Stimulated activated effector memory CD8-positive, alpha-beta T cell treated with anti-CD3 and anti-CD28 coated beads, Interleukin-12 subunit alpha, Interleukin-12 subunit beta, amount 100 ng/mL, for 72 hours (primary cell): Measurements from ENCODE around the gene DSC1.

ENCODE experiments used
- ATAC-seq: fragments of 150-1000 bp; cut with Tn5 transposase; 2 replicates; pipeline ENCODE4 v1.10.0; 2021
- DNase-seq, 2 donors: peaks; one replicate each; pipeline ENCODE4 v3.0.0; 2021 to 2022; ENCODE audit warnings: low spot score in 2 of 2
- H3K27ac Mint-ChIP-seq: one replicate; pipeline ENCODE4 v1.8.0; 2022; ENCODE audit warnings: mild to moderate bottlenecking, mixed read lengths
- H3K36me3 Mint-ChIP-seq: one replicate; pipeline ENCODE4 v1.8.0; 2022; ENCODE audit warnings: mild to moderate bottlenecking, mixed read lengths
- H3K4me1 Mint-ChIP-seq: one replicate; pipeline ENCODE4 v1.8.0; 2022; ENCODE audit warnings: mixed read lengths
- H3K4me3 Mint-ChIP-seq: one replicate; pipeline ENCODE4 v1.8.0; 2022; ENCODE audit warnings: mild to moderate bottlenecking, mixed read lengths
- H3K9me3 Mint-ChIP-seq: one replicate; pipeline ENCODE4 v1.8.0; 2022; ENCODE audit warnings: mixed read lengths

The DSC1 gene, protein sequence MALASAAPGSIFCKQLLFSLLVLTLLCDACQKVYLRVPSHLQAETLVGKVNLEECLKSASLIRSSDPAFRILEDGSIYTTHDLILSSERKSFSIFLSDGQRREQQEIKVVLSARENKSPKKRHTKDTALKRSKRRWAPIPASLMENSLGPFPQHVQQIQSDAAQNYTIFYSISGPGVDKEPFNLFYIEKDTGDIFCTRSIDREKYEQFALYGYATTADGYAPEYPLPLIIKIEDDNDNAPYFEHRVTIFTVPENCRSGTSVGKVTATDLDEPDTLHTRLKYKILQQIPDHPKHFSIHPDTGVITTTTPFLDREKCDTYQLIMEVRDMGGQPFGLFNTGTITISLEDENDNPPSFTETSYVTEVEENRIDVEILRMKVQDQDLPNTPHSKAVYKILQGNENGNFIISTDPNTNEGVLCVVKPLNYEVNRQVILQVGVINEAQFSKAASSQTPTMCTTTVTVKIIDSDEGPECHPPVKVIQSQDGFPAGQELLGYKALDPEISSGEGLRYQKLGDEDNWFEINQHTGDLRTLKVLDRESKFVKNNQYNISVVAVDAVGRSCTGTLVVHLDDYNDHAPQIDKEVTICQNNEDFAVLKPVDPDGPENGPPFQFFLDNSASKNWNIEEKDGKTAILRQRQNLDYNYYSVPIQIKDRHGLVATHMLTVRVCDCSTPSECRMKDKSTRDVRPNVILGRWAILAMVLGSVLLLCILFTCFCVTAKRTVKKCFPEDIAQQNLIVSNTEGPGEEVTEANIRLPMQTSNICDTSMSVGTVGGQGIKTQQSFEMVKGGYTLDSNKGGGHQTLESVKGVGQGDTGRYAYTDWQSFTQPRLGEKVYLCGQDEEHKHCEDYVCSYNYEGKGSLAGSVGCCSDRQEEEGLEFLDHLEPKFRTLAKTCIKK

DNA sequence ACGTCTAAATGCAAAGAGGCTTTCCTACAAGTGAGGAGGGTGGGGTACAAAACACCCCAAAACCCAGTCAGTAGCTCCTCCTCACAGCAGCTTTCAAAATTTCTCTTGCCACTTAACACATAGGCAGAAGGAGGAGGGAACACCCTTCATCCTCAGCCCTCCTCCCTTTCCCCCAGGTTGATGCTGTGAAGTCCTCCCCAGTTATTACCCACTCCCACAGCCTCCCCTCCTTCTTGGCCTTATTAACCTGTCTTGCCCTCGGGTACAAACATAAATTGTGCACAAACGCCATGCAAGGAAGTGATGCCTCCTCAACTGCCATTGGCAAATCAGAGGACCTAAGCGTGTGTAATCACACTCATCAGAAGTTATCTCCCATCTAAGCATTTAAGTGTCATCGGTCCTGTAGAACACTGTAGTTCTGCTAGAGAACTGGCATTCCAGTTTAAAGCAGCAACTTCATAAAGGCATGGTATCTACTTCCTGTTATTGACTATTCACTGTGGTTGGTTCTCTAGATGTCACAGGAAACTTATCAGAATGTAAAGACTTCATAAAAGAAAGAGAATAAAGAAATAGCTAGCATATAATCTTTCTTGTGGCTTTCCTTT, at the start of gene DSC1:
DSC1 (minus strand) TSS at position 32 of the 611 bp plus-strand sequence. CDS start 262 bp downstream, outside the sequence.
- DNase-seq (no peak), ATAC-seq (no peak)
- Mint-ChIP-seq H3K9me3 (peaks cover 6% of the 10 kb centered on the region), H3K36me3 (no peaks in the 10 kb centered on the region), H3K4me3 (no peak within 1 kb of the TSS), H3K4me1 (no peaks in the 10 kb centered on the region), H3K27ac (no peak within 1 kb of the TSS)

- Mint-ChIP-seq H3K4me1 (no peaks in the 10 kb centered on the region), H3K9me3 (peaks cover 19% of the 10 kb centered on the region), H3K27ac (no peak overlapping the region), H3K4me3 (no peak overlapping the region), H3K36me3 (no peaks in the 10 kb centered on the region)
- DNase-seq = no peak
- no peak for ATAC-seq
These were observed 48.4 kb upstream of the DSC1 start for GRCh38 chr18:31211047-31211446.

DNA sequence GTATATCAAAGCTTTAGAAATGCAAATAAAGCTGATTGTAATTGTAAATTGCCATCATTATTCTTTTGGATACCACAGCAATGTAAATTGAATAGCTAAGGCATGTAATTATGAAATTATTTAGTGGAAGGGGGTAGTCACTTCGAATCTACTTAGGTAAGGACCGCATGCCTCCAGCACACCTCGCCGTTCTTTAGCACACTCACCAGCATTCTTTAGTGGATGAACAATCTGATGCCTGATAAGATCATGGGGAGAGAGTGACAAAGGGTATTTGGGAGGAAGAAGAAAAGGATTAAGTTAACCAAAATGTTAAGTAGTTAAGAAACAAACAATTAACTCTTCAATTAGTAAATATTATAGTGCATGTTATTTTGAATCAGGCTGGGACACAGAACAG, 46.4 kb upstream of the DSC1 start:
- Mint-ChIP-seq H3K36me3 (no peaks in the 10 kb centered on the region), H3K27ac (no peak overlapping the region), H3K4me3 (no peak overlapping the region), H3K4me1 (no peaks in the 10 kb centered on the region), H3K9me3 (peaks cover 21% of the 10 kb centered on the region)
- ATAC-seq (no peak), DNase-seq (no peak)

DNA sequence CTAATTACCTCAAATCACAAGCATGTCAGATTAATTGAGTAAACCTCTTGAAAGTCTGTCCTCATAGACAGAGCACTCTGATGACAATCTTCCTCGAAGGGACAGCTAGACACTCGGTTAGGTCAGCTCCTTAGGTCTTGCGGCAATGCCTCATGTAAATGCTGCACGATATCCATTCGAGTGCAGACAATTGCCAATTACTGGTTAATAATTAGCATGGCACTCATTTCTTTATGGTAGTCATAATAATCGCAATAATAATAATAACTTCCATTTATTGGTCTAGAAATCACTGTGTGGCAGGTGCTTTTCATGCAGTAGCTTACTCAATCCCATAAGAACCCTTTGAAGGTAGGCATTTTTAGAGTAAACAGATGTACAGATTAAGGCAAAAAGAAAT, 44.7 kb upstream of the DSC1 start:
- peaks cover 19% of the 10 kb centered on the region for H3K9me3 Mint-ChIP-seq
- no peak overlapping the region for H3K4me3 Mint-ChIP-seq
- H3K27ac Mint-ChIP-seq = no peak overlapping the region
- H3K4me1 Mint-ChIP-seq = no peaks in the 10 kb centered on the region
- ATAC-seq = no peak
- H3K36me3 Mint-ChIP-seq = no peaks in the 10 kb centered on the region
- DNase-seq = no peak

DNA sequence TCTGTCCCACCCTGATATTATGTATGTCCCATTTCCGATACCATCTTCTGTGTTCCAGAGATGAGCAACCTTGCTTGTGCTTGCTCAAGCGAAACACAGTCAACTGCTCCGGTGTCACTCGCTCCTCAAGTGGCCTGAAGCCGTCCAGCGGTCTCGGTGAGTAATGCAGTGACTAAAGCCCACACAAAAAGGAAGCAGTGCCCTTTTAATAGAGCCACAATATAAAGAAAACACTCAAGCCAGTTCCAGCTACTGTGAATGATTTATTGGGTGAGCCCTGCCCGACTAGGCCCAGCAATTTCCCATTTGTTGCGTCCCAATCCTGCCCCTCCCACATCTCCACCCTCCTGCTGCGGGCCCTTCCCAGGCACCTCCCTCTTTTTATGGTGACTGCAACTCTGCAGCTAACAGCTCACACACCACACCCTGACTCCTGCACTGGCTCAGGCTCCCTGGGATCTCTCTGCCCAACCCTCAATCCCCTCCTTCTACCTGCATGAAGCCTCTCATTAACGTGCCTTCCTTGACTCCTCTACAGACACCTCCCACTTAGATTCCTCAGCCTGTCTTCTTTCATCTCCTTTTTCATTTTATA, 44.2 kb upstream of the DSC1 start:
- H3K9me3 Mint-ChIP-seq = peaks cover 19% of the 10 kb centered on the region
- ATAC-seq = no peak
- H3K4me3 Mint-ChIP-seq = no peak overlapping the region
- H3K27ac Mint-ChIP-seq = no peak overlapping the region
- no peak for DNase-seq
- H3K4me1 Mint-ChIP-seq = no peaks in the 10 kb centered on the region
- no peaks in the 10 kb centered on the region for H3K36me3 Mint-ChIP-seq

- DNase-seq (no peak), ATAC-seq (no peak)
- H3K36me3 Mint-ChIP-seq = no peaks in the 10 kb centered on the region
- peaks cover 19% of the 10 kb centered on the region for H3K9me3 Mint-ChIP-seq
- H3K27ac Mint-ChIP-seq = no peak overlapping the region
- H3K4me3 Mint-ChIP-seq = no peak overlapping the region
- H3K4me1 Mint-ChIP-seq = no peaks in the 10 kb centered on the region
These were observed 43.4 kb upstream of the DSC1 start for GRCh38 chr18:31206071-31206470.

DNA sequence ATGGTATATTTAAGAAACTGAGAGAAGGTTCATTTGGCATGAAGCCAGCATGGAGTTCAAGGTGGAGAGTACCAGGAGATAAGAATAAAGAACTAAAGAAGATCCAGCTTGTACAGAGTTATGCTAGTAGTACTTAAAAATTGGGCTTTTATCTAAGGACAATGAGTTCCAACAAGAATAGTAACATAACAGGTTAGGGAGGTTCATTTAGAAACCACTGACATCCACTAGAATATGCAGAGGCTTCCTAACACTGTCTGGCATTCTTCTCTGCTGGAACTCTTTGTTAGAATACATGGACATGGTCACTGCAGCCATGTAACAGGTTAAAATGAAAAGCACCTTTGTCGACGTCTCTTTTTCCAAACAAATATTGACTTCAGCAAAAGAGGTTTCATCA, 42.6 kb upstream of the DSC1 start:
- H3K27ac Mint-ChIP-seq = no peak overlapping the region
- H3K9me3 Mint-ChIP-seq = peaks cover 16% of the 10 kb centered on the region
- no peak overlapping the region for H3K4me3 Mint-ChIP-seq
- H3K4me1 Mint-ChIP-seq = no peaks in the 10 kb centered on the region
- H3K36me3 Mint-ChIP-seq = no peaks in the 10 kb centered on the region
- DNase-seq (no peak), ATAC-seq (no peak)

- peaks cover 15% of the 10 kb centered on the region for H3K9me3 Mint-ChIP-seq
- H3K36me3 Mint-ChIP-seq = no peaks in the 10 kb centered on the region
- ATAC-seq (no peak), DNase-seq (no peak)
- no peak overlapping the region for H3K4me3 Mint-ChIP-seq
- H3K4me1 Mint-ChIP-seq = no peaks in the 10 kb centered on the region
- H3K27ac Mint-ChIP-seq = no peak overlapping the region
These were observed 42.2 kb upstream of the DSC1 start for GRCh38 chr18:31204833-31205232.

GRCh38 chr18:31204166-31204565, 41.5 kb upstream of the DSC1 start:
- Mint-ChIP-seq H3K27ac (no peak overlapping the region), H3K4me1 (no peaks in the 10 kb centered on the region), H3K9me3 (peaks cover 12% of the 10 kb centered on the region), H3K36me3 (no peaks in the 10 kb centered on the region), H3K4me3 (no peak overlapping the region)
- DNase-seq = no peak
- no peak for ATAC-seq

- Mint-ChIP-seq H3K4me1 (no peaks in the 10 kb centered on the region), H3K9me3 (peaks cover 14% of the 10 kb centered on the region), H3K27ac (no peak overlapping the region), H3K36me3 (no peaks in the 10 kb centered on the region), H3K4me3 (no peak overlapping the region)
- ATAC-seq (no peak), DNase-seq (no peak)
These were observed 41.1 kb upstream of the DSC1 start for GRCh38 chr18:31203794-31204148.

GRCh38 chr18:31203096-31203793, 40.6 kb upstream of the DSC1 start:
- Mint-ChIP-seq H3K9me3 (peaks cover 17% of the 10 kb centered on the region), H3K27ac (no peak overlapping the region), H3K4me3 (no peak overlapping the region), H3K4me1 (no peaks in the 10 kb centered on the region), H3K36me3 (no peaks in the 10 kb centered on the region)
- ATAC-seq (no peak), DNase-seq (no peak)

GRCh38 chr18:31199190-31199769, 36.6 kb upstream of the DSC1 start:
- ATAC-seq (no peak), DNase-seq (no peak)
- H3K4me3 Mint-ChIP-seq = no peak overlapping the region
- no peak overlapping the region for H3K27ac Mint-ChIP-seq
- peaks cover 12% of the 10 kb centered on the region for H3K9me3 Mint-ChIP-seq
- no peaks in the 10 kb centered on the region for H3K36me3 Mint-ChIP-seq
- no peaks in the 10 kb centered on the region for H3K4me1 Mint-ChIP-seq

DNA sequence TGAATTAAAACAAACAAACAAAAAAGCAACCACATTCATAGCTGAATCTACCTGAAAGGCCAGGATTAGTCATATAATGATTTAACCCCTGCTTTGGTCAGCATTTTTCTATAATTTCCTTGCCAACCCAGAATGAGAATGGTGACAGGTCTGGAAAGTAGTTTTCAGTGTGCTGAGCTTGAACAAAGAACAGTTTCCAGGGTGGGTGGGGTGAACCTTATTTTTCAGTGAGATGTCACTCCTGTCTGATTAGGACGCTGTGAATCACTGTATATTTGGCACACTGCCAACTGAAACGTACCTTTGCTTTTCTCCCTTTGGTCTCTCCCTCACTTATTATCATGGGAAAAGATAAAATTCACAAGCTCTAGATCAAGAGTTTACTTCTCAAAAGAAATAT, 35.0 kb upstream of the DSC1 start:
- peaks cover 12% of the 10 kb centered on the region for H3K9me3 Mint-ChIP-seq
- H3K27ac Mint-ChIP-seq = no peak overlapping the region
- no peak for DNase-seq
- no peaks in the 10 kb centered on the region for H3K4me1 Mint-ChIP-seq
- no peak for ATAC-seq
- H3K36me3 Mint-ChIP-seq = no peaks in the 10 kb centered on the region
- H3K4me3 Mint-ChIP-seq = no peak overlapping the region

DNA sequence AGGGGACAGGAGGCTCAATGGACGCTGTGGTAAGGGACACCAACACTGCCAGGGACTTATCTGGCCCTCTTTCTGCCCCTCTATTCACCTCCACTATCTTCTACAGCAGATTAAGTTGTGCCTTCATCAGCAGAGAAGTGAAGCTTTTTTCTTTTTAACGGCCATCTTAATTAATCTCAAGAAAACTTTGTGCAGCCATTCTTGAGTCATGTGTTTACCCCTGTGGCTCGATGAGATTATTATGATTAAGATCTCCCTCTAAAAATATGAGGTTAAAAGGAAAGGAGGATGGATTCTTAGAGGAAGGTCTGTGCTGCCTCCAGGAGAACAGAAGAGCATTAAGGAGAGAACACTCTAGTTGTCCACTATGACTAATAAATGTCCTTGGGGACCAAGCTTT, 32.4 kb upstream of the DSC1 start:
- H3K4me1 Mint-ChIP-seq = no peaks in the 10 kb centered on the region
- no peak overlapping the region for H3K27ac Mint-ChIP-seq
- DNase-seq (no peak), ATAC-seq (no peak)
- no peaks in the 10 kb centered on the region for H3K36me3 Mint-ChIP-seq
- H3K4me3 Mint-ChIP-seq = no peak overlapping the region
- peaks cover 12% of the 10 kb centered on the region for H3K9me3 Mint-ChIP-seq
